ENCODE measurements around the gene WDFY4.

- TF ChIP-seq FOXM1 (IDR thresholded peaks at IDR 0.05; ENCODE audit: borderline replicate concordance) (no peak), HDGF (IDR thresholded peaks at IDR 0.05; ENCODE audit: borderline replicate concordance) (no peak), BHLHE40 (IDR thresholded peaks at IDR 0.05; ENCODE audit: borderline replicate concordance) (no peak), LEF1 (IDR thresholded peaks at IDR 0.05; ENCODE audit: borderline replicate concordance) (no peak), ELF4 (IDR thresholded peaks at IDR 0.05) (no peak), SP1 (IDR thresholded peaks at IDR 0.05) (no peak)
Observed at GRCh38 chr10:48913674-48914073, 229.0 kb downstream of the WDFY4 start.

All from HEK293T (cell line).